K562 (cell line): ENCODE results near the gene CPED1. TPM values are rescaled to one million over a fixed set of nuclear protein-coding genes. Genes with fewer than 3 reads are reported as not detected.

ENCODE experiments used
- CXXC5 ChIP-seq: fragments of 250-450 bp; sonication (Bioruptor Pico); IDR thresholded peaks from 2 replicates; pipeline ENCODE4 v1.8.0; 2022; ENCODE audit warnings: inconsistent platforms, mild to moderate bottlenecking, moderate library complexity
- FIP1L1 ChIP-seq: fragments of 200-400 bp; formaldehyde crosslinking; IDR thresholded peaks from 2 replicates; pipeline ENCODE4 v1.6.1; 2018; ENCODE audit warnings: mild to moderate bottlenecking, low read depth, low read length; ENCODE audit not compliant: poor library complexity, severe bottlenecking
- KLF10 ChIP-seq: fragments of 250-450 bp; sonication (Bioruptor Pico); IDR thresholded peaks from 2 replicates; pipeline ENCODE4 v1.6.1; 2021; ENCODE audit warnings: matching md5 sums
- PCBP2 ChIP-seq: fragments of 200-400 bp; formaldehyde crosslinking; IDR thresholded peaks from 2 replicates; pipeline ENCODE4 v1.6.1; 2018; ENCODE audit warnings: low read length, low read depth, mild to moderate bottlenecking, moderate library complexity; ENCODE audit not compliant: poor library complexity, severe bottlenecking
- WHSC1 ChIP-seq: IDR thresholded peaks from one replicate; pipeline ENCODE4 v1.6.1; 2012; ENCODE audit warnings: low read length, control low read depth, inconsistent platforms
- ZBED1 ChIP-seq: IDR thresholded peaks from 2 replicates; pipeline ENCODE4 v1.6.1; 2014
- ZNF583 ChIP-seq: fragments of 250-450 bp; sonication (Bioruptor Pico); IDR thresholded peaks from 2 replicates; pipeline ENCODE4 v1.4.0; 2020
- polyA plus RNA-seq, 8 experiments: library from polyadenylated mRNA; depleted of rRNA in 4 of 8; stranded (reverse) in 5 of 8; unstranded in 3 of 8; fragments of >200 nt; fragmentation: Nextera tagmentation in 2 of 8; fragmentation: Illumina TruSeq in 1 of 8; extraction: Ambion mirVana in 2 of 8; extraction: Trizol in 1 of 8; gene quantifications; 2 replicates each; pipeline versions ENCODE4 v1.2.1 to v1.2.3, GENCODE V29; 2011 to 2014; ENCODE audit warnings: inconsistent platforms in 1 of 8, missing spikeins in 1 of 8
- total RNA-seq, 7 experiments: library from RNA; depleted of rRNA in 6 of 7; stranded (reverse); fragments of >200 nt in 6 of 7; fragmentation: Illumina TruSeq in 2 of 7; extraction: Trizol in 2 of 7; gene quantifications; 2 replicates each; pipeline versions ENCODE4 v1.2.1 to v1.2.3, GENCODE V29; 2011 to 2021; ENCODE audit warnings: low replicate concordance in 1 of 7
- TF ChIP-seq, protein P1 (sequence below): fragments of 200-800 bp; sonication (Bioruptor generic); IDR thresholded peaks from 2 replicates; pipeline ENCODE4 v1.6.1; 2016; ENCODE audit warnings: missing genetic modification characterization, missing compliant biosample characterization
- TF ChIP-seq, protein P2 (sequence below): sonication (generic); formaldehyde crosslinking; IDR thresholded peaks from 2 replicates; pipeline ENCODE4 v1.8.0; 2023; ENCODE audit warnings: missing genetic modification reagents, mild to moderate bottlenecking, borderline replicate concordance
- TF ChIP-seq, protein P3 (sequence below): sonication (generic); formaldehyde crosslinking; IDR thresholded peaks from 2 replicates; pipeline ENCODE4 v1.8.1; 2023; ENCODE audit warnings: missing genetic modification reagents, mild to moderate bottlenecking, borderline replicate concordance

Gene CPED1
- total and polyA plus RNA-seq, 9 of the 15 experiments (the other 6 are each of a cell fraction or from before 2014, with no cell fraction given): 195 to 393 (median 290) TPM

DNA sequence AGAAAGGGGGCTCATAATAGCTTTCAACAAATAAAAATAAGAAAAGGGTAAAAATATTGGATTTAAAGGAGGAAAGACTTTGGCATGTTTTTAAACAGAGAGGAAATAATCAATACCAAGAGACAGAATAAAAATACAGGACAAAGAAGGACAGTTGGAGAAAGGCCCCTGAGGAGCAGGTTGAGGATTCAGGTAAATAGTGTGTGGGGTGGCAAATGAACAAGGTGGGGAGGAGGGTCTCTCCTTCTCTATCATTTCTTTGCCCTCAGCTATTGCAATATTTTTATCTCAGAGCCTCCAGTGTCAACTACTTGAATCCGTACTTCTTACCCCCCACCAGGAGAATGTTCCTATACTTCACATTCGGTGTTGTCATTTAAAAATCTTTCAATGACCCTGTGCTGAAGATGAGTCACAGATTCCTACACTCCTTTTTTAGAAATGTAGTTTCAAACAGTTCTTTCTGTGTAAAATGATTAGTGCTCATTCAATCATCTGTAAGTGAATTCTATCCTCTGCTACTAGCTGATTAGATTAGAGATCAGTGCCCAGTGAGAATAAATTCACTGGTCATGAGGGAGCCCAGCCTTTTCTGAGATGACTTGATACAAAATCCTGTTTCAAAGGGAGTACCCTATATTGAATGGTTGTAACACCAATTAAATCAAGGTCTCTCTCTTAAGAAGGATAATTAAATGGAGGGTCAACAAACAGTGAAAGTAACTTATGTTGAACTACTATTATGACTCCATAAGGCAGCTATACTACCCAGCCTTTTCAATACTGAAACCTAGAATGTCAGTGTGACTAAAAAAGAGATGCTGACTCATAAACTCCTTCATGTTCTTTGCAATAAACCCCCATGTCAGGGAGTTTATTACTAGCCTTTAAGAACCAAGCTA is 289.9 kb downstream of the CPED1 start (continued):
- TF ChIP-seq, protein P1, sequence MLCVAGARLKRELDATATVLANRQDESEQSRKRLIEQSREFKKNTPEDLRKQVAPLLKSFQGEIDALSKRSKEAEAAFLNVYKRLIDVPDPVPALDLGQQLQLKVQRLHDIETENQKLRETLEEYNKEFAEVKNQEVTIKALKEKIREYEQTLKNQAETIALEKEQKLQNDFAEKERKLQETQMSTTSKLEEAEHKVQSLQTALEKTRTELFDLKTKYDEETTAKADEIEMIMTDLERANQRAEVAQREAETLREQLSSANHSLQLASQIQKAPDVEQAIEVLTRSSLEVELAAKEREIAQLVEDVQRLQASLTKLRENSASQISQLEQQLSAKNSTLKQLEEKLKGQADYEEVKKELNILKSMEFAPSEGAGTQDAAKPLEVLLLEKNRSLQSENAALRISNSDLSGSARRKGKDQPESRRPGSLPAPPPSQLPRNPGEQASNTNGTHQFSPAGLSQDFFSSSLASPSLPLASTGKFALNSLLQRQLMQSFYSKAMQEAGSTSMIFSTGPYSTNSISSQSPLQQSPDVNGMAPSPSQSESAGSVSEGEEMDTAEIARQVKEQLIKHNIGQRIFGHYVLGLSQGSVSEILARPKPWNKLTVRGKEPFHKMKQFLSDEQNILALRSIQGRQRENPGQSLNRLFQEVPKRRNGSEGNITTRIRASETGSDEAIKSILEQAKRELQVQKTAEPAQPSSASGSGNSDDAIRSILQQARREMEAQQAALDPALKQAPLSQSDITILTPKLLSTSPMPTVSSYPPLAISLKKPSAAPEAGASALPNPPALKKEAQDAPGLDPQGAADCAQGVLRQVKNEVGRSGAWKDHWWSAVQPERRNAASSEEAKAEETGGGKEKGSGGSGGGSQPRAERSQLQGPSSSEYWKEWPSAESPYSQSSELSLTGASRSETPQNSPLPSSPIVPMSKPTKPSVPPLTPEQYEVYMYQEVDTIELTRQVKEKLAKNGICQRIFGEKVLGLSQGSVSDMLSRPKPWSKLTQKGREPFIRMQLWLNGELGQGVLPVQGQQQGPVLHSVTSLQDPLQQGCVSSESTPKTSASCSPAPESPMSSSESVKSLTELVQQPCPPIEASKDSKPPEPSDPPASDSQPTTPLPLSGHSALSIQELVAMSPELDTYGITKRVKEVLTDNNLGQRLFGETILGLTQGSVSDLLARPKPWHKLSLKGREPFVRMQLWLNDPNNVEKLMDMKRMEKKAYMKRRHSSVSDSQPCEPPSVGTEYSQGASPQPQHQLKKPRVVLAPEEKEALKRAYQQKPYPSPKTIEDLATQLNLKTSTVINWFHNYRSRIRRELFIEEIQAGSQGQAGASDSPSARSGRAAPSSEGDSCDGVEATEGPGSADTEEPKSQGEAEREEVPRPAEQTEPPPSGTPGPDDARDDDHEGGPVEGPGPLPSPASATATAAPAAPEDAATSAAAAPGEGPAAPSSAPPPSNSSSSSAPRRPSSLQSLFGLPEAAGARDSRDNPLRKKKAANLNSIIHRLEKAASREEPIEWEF (CRISPR knock-in tag): peak; percentile 48; the same call in 1 of the 2 replicates
- TF ChIP-seq CXXC5 (CRISPR knock-in tag) (0 out of 2 replicates have a peak, but pooled peaks have one; percentile 13), KLF10 (no peak), ZNF583 (no peak), ZBED1 (no peak), FIP1L1 (no peak), WHSC1 (no peak), PCBP2 (no peak)
- TF ChIP-seq, protein P2, sequence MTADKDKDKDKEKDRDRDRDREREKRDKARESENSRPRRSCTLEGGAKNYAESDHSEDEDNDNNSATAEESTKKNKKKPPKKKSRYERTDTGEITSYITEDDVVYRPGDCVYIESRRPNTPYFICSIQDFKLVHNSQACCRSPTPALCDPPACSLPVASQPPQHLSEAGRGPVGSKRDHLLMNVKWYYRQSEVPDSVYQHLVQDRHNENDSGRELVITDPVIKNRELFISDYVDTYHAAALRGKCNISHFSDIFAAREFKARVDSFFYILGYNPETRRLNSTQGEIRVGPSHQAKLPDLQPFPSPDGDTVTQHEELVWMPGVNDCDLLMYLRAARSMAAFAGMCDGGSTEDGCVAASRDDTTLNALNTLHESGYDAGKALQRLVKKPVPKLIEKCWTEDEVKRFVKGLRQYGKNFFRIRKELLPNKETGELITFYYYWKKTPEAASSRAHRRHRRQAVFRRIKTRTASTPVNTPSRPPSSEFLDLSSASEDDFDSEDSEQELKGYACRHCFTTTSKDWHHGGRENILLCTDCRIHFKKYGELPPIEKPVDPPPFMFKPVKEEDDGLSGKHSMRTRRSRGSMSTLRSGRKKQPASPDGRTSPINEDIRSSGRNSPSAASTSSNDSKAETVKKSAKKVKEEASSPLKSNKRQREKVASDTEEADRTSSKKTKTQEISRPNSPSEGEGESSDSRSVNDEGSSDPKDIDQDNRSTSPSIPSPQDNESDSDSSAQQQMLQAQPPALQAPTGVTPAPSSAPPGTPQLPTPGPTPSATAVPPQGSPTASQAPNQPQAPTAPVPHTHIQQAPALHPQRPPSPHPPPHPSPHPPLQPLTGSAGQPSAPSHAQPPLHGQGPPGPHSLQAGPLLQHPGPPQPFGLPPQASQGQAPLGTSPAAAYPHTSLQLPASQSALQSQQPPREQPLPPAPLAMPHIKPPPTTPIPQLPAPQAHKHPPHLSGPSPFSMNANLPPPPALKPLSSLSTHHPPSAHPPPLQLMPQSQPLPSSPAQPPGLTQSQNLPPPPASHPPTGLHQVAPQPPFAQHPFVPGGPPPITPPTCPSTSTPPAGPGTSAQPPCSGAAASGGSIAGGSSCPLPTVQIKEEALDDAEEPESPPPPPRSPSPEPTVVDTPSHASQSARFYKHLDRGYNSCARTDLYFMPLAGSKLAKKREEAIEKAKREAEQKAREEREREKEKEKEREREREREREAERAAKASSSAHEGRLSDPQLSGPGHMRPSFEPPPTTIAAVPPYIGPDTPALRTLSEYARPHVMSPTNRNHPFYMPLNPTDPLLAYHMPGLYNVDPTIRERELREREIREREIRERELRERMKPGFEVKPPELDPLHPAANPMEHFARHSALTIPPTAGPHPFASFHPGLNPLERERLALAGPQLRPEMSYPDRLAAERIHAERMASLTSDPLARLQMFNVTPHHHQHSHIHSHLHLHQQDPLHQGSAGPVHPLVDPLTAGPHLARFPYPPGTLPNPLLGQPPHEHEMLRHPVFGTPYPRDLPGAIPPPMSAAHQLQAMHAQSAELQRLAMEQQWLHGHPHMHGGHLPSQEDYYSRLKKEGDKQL (CRISPR knock-in tag): no peak
- TF ChIP-seq, protein P3, sequence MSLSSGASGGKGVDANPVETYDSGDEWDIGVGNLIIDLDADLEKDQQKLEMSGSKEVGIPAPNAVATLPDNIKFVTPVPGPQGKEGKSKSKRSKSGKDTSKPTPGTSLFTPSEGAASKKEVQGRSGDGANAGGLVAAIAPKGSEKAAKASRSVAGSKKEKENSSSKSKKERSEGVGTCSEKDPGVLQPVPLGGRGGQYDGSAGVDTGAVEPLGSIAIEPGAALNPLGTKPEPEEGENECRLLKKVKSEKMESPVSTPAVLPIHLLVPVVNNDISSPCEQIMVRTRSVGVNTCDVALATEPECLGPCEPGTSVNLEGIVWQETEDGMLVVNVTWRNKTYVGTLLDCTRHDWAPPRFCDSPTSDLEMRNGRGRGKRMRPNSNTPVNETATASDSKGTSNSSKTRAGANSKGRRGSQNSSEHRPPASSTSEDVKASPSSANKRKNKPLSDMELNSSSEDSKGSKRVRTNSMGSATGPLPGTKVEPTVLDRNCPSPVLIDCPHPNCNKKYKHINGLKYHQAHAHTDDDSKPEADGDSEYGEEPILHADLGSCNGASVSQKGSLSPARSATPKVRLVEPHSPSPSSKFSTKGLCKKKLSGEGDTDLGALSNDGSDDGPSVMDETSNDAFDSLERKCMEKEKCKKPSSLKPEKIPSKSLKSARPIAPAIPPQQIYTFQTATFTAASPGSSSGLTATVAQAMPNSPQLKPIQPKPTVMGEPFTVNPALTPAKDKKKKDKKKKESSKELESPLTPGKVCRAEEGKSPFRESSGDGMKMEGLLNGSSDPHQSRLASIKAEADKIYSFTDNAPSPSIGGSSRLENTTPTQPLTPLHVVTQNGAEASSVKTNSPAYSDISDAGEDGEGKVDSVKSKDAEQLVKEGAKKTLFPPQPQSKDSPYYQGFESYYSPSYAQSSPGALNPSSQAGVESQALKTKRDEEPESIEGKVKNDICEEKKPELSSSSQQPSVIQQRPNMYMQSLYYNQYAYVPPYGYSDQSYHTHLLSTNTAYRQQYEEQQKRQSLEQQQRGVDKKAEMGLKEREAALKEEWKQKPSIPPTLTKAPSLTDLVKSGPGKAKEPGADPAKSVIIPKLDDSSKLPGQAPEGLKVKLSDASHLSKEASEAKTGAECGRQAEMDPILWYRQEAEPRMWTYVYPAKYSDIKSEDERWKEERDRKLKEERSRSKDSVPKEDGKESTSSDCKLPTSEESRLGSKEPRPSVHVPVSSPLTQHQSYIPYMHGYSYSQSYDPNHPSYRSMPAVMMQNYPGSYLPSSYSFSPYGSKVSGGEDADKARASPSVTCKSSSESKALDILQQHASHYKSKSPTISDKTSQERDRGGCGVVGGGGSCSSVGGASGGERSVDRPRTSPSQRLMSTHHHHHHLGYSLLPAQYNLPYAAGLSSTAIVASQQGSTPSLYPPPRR (CRISPR knock-in tag): no peak
